Upper lobe of left lung (tissue), 4 donors: ENCODE results near the gene CDC25B.

Experiments used
- CTCF ChIP-seq, 6 experiments: fragments of 450-650 bp in 4 of 6; fragments of 200-600 bp in 2 of 6; sonication (generic) in 2 of 6; IDR thresholded peaks; one replicate each; pipeline ENCODE4 v1.5.1; 2016 to 2019; ENCODE audit warnings: antibody characterized with exemption in 6 of 6
- POLR2A ChIP-seq, 4 donors: fragments of 450-650 bp; IDR thresholded peaks; one replicate each; pipeline ENCODE4 v1.5.1; 2016 to 2017; ENCODE audit warnings: antibody characterized with exemption in 4 of 4, mild to moderate bottlenecking in 2 of 4
- POLR2AphosphoS5 ChIP-seq, 2 donors: sonication (generic); formaldehyde crosslinking; IDR thresholded peaks; one replicate each; pipeline ENCODE4 v1.5.1; 2017; ENCODE audit warnings: antibody characterized with exemption in 2 of 2

GRCh38 chr20:3754276-3754630 lies 41.9 kb upstream of the CDC25B start:
- TF ChIP-seq CTCF (IDR thresholded peaks at IDR 0.05) (no peak), POLR2A (IDR thresholded peaks at IDR 0.05) (no peak), POLR2AphosphoS5 (IDR thresholded peaks at IDR 0.05) (no peak)
